ENCODE measurements around the gene NPAS3.

Gene NPAS3

DNA sequence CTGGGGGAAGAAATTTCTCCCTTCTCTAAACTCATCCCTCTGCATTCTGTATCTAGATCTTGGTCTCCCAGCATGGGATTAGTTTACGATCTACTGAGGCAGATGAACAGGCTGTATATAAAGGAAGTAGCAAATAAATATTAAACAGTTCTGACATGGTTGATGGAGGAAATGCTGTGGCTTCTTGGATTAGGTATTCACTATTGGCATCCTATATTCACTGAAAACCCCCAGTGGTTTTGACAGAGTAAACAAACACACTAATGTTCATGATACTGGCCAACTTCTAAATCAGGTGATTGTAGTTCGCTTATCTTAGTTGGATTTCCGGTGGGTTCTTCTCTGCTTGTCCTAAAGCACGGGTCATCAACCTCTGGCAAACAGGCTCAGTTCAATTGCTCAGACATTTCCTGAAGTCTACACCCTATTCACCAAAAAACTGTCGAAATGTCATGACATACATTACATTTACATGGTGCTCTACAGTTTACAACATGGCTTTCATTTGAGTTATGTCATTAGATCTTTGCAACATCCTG, 578.3 kb downstream of the NPAS3 start:
- DNase-seq (ENCODE audit: low spot score): no peak

DNA sequence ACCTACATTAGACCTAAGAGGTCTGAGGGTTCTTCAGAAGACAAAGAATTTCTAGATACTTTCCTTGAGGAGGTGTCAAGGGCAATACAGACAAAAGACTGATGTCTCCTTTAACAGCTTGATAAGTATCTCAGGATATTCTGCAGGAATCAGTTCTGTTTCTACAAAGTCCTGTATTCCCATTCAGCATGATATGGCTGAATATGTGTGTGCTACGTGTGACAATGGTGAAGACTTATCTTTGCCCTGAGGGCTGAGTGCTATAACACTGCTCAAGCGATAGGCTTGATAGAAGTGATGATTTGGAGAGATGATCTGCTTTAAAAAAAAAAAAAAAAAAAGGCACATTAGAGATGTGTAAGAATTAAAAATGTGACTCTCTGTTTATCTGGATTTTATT, 582.5 kb downstream of the NPAS3 start:
- DNase-seq (ENCODE audit: low spot score): no peak

DNA sequence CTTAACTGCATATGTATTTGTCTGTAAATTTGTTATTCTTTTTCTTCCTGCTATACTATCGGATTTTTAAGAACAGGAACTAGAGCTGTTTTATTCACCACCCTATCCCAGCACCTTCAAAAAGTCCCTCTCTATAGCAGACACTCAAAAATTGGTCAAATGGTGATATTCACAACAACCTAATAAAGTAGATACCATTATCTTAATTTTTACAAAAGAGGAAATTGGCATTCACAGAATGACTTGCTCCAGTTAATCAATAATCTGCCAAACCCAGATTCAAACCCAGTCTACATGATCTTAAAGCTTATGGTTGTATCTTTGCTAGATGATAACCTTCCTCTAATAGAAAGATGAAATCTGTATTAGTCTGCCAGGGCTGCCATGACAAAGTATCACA, 585.6 kb downstream of the NPAS3 start:
- DNase-seq (ENCODE audit: low spot score): no peak

DNA sequence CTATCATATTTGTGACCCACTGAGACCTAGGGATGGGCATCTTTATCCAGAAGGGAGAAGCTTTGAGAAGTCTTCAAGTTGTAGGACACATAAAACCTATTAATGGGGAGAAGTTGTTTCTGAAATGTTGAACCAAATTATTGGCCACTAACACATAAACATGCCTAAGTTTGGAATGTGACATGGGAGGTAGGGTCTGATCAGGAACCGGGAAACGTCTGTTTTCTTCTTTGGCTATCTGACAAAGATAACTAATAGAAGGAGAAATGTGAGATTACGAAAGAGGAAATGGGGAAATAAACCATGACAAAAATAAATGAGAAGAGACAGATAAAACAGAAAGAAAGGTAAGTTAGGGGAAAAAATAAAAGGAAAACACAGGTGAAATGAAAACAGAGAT, 586.9 kb downstream of the NPAS3 start:
- no peak for DNase-seq (ENCODE audit: low spot score)

DNA sequence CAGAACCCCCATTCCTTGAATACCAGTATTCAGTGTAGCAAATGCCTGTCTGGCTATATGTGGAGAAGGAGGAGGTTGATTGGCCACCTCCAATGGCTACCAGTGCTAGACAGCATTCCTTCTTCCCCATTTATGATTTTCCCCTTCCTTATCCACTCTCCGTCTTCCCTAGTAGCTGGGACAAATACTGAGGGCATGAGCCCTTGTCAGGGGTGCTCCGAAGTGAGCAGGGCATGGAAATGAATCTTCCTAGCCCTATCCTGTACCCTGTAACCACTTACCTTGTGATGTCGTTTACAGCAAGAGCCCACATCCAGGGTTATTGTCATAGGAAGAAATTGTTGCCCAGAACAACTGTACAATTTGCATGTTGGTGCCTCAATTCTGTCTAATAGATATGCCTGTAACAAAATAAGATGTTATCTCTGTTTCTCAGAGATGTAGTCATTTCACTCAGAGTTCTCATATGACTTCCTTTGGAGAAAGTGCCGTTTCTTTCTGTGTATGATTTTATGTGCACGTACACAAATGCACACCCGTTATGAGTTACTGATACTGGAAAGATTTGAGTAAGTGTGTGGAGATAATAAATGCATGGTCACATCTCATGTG, 588.5 kb downstream of the NPAS3 start:
- DNase-seq (ENCODE audit: low spot score): no peak

DNA sequence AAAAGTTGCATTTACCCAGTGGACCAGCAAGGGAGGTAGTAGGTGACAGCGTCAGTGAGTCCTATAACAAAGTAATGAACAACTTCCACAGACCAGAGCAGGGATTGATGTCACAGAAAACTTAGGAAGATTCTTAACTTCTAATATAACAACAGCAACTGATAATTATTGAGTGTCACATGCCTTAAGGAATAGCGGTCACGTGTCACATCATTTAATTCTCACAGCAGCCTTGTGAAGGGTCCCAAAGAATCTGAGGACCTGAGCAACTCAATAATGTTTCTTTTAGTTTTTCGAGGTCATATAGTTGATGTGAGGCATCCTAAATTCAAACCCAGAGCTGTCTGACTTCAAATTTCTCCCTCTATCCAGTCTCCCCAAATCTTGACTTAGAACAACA, 590.0 kb downstream of the NPAS3 start:
- no peak for DNase-seq (ENCODE audit: low spot score)

DNA sequence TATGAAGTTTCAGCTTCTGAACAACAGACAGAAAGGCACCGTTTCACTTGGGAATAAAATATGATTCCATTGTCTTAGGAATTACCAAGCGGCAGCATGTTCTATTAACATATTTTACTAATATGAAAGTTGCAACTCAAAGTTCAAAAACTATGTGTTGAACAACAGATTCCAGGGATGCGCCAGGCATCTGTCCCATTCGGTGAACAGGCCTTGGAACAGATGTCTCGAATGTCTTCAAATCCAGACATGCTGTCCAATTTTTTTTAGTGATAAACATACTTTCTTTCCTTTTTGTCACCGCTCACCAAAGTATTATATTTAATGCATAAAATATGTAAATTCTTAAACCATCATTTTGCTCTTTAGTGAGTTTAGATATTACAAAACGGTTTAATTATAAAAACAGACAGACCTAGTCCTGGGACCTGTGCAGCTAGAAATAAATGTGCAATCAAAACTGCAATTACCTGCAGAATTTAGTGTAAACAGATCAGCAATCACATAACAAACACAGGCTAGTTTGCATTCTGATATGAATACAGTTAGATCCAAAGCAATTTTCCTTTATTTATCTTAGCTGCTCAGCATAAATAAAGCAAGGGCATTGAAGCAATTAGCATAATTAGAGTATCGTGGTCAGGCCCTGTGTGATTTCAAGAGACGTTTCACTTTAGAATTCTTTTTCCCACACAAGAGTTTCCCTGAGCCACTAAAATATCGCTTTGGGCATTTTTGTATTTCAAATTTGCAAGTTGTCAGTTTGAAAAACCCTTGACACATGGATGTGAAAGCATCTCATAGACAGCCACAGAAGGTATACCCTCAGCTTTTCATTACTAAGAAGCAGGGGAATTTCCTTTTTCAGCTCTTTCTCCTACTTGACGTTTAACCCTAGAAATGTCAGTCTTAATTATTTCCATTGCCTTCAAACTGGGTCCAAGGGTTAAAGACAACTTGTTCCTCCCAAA, 591.4 kb downstream of the NPAS3 start:
- DNase-seq (ENCODE audit: low spot score): no peak

DNA sequence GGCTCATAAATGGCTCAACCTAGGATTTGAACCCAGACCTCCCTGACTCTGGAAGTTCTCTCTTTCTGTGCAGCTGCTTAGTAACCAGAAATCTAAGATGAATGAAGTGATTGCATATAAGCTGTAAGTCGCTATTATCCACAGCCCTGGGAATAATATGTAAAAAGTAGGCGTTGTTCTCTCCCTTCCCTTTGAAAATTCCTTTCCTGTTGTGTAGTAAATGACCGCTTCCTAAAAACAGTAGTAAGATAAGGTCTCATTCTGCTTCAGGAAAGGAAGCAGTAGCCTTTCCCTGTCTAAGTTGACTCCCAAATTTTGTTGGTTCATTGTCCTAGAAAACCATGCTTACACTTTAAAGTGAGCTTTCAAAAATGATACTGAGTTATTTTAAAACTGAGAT, 593.9 kb downstream of the NPAS3 start:
- no peak for DNase-seq (ENCODE audit: low spot score)

DNA sequence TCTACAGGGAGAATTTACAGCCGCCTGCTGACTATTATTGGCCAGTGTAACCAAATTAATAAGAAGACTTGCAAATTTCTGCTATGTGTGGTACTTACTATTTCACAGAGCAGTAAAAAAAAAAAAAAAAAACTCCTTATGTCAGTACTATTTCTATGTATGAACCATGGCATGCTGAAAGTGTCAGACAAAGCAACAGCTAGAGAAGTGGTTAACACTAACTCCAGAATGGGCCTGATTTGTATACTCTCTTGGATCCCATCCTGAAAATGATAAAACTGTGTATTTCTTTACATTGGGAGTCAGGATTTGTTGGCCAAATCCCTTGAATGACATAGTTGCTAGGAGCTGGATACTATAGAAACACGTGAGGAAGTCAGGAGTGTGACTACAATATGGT, 595.4 kb downstream of the NPAS3 start:
- DNase-seq (ENCODE audit: low spot score): no peak

DNA sequence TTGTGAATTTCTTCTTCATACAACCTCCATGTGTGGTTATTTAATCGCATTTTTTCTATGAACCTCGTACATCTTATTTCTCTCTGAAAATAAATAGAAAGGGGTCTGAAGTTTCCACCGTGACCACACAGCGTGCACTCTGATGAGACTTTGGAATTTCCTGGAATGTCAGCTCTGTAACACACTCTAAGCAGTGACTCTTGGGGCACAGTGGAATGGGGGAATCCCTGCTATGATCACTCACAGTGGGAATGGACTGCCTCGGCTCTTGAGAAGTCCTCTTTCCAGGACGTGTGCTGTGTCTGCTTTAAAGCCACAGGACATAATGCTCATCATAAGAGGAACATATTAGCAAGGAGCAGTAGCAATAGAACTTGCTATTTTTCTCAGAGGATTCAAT, 596.0 kb downstream of the NPAS3 start:
- DNase-seq (ENCODE audit: low spot score): no peak

DNA sequence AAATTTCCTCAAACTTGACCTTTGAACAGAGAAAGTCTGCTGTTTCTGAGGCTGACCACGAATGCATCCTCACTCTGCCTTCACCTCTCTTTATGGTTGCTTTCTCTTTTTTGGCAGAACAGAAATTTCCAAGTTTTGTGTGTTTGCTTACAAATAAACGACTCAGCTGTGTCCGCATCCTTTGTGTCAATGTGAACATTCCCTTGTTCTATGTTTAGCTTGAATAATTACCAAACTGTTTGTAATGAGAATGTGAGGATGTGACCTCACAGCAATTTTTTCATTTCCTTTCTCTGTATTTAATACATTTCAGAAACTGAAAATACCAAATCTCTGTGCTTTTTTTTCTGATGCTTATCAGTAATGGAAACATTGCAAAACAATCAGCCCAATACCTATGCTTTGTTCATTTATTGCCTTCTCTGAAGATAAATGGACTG, 601.3 kb downstream of the NPAS3 start:
- DNase-seq (ENCODE audit: low spot score): no peak

DNA sequence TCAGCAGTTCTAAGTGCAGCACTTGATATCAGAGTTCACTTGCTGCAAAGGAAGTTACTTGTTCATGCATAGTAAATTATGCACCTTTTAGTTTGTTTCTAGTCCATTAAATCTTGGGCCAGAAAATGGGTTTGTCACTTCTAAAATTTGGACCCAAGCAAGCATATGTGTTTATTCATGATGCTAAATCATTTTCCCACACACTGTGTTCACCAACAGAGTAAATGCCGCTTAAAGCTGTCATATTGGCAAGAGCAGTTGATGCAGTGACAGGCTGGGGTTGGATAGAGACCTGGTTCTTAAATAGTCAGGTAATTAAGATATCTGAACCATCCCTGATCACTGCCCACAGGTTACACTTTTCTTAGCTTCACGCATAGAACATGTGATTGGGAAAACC, 602.5 kb downstream of the NPAS3 start:
- no peak for DNase-seq (ENCODE audit: low spot score)

DNA sequence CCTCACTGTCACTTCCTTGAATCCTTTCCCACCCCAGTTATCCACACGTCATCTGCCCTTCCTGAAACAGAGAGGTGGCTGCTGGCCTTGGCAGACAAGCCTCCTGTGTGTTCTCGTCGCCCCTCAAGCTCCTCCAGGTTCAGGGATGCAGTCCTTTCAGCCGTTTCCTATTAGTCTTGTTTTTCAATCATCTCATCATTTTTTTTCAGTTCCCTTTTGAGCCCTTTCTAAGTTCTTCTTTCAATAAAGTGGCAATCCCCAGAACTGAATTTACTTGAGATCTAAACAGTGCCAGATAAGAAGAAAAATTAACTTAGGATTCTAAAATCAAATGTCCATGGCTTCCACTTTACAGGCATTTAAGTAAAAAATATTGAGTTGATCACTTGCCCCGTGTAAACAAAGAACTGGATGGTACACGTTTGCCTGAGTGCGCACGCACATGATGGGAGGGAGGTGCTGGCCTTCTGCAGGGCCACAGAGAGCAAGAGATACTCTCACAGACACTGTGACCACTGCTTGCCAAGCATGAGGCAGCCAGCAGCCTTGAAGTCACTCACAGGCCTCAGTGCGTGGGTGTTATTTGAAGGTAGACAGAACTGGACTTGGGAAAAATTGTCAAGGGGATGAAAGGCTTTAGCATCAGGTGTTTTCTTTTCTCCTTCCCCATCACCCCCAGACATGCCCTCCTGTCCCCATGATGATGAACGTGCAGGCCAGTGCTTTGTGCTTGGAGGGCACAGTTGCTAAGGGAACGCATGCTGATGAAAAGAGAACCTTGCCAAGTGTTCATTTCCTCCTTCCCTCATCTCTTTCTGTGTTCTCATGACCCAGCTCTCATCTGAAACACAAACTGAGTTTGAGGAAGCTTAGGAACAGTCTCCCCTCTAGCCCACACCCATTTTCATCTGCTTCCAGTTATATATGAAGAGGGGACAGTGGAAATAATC, 603.9 kb downstream of the NPAS3 start:
- no peak for DNase-seq (ENCODE audit: low spot score)

DNA sequence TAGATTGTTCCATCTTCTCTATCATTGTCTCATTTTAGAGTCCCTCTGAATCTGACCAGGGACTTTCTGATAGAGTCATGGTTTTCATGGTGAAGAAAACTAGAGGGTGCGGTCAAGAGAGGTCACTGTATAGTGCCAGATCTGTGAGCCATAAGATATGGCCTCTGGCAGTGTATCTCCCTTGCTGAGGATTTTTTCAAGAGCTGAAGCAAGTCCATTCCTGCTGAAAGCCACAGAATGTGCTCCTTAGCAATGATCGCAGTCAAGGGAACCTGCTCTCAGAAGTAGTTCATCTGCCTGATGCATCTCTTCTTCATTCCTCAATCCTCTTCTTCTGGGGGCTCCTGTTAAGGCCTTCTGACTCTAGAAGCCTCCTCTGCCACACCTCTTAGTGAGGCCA, 607.0 kb downstream of the NPAS3 start:
- no peak for DNase-seq (ENCODE audit: low spot score)

DNA sequence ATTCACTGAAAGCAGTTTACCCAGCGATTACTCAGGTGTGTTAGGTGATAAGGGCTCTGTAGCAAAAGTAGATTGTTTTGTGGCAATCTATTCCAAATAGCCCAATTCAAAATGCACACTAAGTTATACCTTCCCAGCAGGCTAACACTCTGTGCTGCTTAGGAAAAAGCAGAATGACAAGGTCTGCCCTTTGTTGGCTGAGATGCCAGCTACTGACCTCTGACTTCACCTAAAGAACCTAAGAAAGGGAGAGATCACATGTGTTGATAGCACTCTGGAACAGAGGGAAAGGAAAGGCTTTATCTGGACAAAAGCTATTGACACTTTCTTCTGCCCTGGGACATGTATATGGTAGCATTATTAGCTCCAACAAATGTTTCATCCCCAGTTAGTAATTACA, 609.9 kb downstream of the NPAS3 start:
- no peak for DNase-seq (ENCODE audit: low spot score)

DNA sequence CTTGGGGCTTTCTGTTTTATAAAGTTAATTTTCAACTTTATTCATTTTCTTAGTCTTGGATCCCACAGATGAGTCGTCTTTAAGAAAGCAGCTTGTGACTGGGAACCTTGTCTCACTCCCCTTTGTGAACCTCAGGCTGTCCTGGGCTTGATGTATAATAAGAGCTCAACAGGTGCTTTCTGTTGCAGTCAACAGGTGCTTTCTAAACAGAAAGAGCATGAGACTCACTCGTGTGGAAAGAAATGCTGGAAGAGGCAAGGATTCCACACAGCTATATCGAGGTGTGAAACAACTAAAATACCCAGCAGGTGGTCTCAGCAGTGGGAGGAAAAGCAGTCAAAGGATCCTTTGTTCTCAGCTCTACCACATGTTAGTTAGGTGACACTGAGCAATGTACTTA, 613.3 kb downstream of the NPAS3 start:
- DNase-seq (ENCODE audit: low spot score): no peak

DNA sequence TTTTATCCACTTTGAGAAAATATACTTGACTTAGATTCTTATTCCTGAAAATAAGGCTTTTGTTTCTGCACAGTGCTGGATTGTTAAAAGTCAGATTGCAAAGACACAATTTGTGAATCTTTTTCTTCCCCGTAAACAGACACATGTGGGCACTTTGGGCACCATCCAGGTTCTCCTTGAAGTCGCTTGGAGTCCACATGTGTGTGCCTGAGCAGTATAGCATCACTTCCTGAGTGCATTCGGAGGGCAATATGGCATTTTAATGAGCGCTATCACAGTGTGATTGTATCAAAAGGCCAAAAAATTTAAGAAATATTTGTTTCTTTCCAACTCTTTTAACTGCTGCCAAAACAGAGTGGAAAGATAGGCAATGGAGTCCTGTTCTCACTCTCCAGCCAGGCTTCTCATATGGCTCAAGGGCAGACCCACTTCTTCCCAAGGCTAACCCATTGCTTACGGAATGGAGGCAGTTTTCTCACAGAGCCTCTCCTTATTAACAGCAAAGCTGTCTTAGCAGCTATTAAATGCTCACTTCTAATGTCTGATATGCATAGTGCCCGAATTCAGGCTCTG, 615.1 kb downstream of the NPAS3 start:
- DNase-seq (ENCODE audit: low spot score): no peak

DNA sequence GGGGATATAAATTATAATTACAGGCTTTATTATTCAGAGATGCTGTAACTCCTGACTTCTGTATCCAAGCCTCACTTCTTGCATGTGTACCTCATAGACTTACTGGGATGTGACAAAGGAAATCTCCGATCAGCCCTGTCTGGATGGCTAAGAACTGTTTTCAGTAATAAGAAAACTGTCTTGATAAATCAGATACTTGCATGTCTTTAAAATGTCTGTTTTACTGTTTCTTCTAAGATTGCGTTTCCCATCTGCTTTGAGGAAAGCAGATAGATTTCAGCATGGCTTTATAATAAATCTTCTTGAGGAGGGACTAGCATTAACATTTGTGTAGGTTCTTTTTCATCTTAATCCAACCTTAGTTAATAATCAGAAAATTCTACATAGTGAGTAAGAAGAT, 616.3 kb downstream of the NPAS3 start:
- DNase-seq (ENCODE audit: low spot score): no peak

DNA sequence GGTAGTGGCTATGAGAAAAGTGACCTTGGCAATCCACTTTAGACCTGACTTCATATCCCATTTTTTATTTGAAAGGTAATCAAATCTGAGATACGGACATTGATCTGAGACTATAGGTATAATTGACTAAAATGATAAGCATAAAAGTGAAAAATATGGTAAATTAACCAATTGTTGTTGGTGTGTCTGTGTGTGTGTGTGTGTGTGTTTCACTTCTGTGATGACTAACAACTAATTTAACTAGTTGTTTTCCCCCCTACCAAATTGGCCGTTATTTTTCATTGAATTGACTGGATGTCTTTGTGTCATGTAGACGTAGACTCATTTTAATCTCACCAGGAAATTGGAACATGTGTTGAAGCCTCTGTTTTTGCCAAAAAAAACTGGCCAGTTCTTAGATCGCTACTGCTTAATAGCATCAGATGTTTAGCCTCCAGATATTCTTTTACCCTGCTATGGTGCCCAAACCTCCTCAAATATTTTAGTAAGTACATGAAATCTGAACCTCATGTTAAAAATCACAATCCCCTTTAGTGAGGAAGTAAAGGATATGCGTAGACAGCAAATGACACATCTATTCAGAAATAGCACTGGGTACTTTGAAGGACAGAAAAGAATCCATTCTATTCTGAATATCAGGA, 617.2 kb downstream of the NPAS3 start:
- DNase-seq (ENCODE audit: low spot score): no peak

DNA sequence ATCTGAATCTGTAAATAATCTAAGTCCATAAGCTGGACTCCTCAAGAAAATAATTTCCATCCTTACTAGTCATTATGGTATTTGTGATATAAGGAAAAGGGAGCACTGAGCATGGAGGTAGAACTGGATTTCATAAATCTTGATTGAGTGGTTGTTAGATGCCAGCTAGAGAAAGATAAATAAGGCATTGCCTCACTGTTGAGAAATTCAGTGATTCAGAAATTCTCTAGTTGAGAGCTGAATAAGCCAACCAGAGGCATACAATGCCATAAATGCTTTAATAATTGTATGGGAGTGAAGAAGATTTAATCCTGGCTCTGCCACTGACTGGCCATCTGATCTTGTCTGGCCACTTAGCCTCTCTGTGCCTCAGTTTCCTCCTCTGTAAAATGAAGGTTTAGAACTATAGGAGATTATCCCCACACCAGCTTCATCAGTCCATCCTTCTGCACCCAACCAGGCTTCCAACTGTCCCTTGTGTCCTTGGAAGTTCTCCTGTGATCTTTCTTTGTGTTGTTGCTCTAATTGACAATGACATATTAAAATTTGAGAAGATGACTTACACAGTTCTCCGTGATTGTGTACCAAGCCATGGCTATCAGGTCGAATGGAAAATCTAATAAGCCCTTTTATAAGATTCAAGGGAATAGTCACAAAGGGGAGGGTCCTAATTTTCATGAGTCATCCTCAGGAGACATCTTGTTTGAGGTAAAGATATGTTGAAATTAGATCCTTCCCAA, 617.9 kb downstream of the NPAS3 start:
- no peak for DNase-seq (ENCODE audit: low spot score)
